Neuronal stem cell (in vitro differentiated cells): ENCODE data around the gene MOXD1.
A peak's percentile ranks its signal among the peaks of the same experiment; 100 is the strongest.

Source experiments
- DNase-seq: peaks from one replicate; pipeline ENCODE4 v3.0.0-alpha.2; 2013; ENCODE audit warnings: low spot score
- H2AFZ ChIP-seq: one replicate; pipeline ENCODE4 v1.6.1; 2013; ENCODE audit warnings: mild to moderate bottlenecking, low read length, inconsistent platforms
- H2AK5ac ChIP-seq: 2 replicates; pipeline ENCODE4 v1.6.1; 2013; ENCODE audit warnings: low read depth, mild to moderate bottlenecking, inconsistent platforms, low read length, moderate library complexity, mixed read lengths
- H2BK120ac ChIP-seq: 2 replicates; pipeline ENCODE4 v1.6.1; 2013; ENCODE audit warnings: low read depth, mild to moderate bottlenecking, inconsistent platforms, low read length, moderate library complexity, mixed read lengths
- H2BK12ac ChIP-seq: one replicate; pipeline ENCODE4 v1.6.1; 2013; ENCODE audit warnings: low read length, inconsistent platforms
- H2BK15ac ChIP-seq: 2 replicates; pipeline ENCODE4 v1.6.1; 2013; ENCODE audit warnings: mild to moderate bottlenecking, low read length, inconsistent platforms, mixed read lengths
- H2BK5ac ChIP-seq: one replicate; pipeline ENCODE4 v1.6.1; 2013; ENCODE audit warnings: inconsistent platforms, mild to moderate bottlenecking, low read length, moderate library complexity
- H3K14ac ChIP-seq: one replicate; pipeline ENCODE4 v1.6.1; 2013; ENCODE audit warnings: low read length, inconsistent platforms
- H3K18ac ChIP-seq: 2 replicates; pipeline ENCODE4 v1.6.1; 2013; ENCODE audit warnings: low read length, inconsistent platforms
- H3K23ac ChIP-seq: 2 replicates; pipeline ENCODE4 v1.6.1; 2013; ENCODE audit warnings: low read depth, mild to moderate bottlenecking, mixed read lengths, low read length, inconsistent platforms; ENCODE audit not compliant: poor library complexity
- H3K27ac ChIP-seq: replicated peaks from 3 replicates; pipeline ENCODE4 v1.5.1; 2013; ENCODE audit warnings: low read length, inconsistent platforms
- H3K27me3 ChIP-seq, 3 experiments: 2 replicates each; pipeline ENCODE4 v1.6.1; 2013; ENCODE audit warnings: low read length in 3 of 3, mild to moderate bottlenecking in 2 of 3, inconsistent platforms in 1 of 3, low read depth in 1 of 3, mixed read lengths in 1 of 3, moderate library complexity in 1 of 3; ENCODE audit not compliant: control insufficient read depth in 3 of 3, insufficient read depth in 3 of 3
- H3K36me3 ChIP-seq, 2 donors: replicated peaks in 1 of 2; 2 replicates each; pipeline ENCODE4 v1.6.1; 2013; ENCODE audit warnings: low read length in 2 of 2; ENCODE audit not compliant: control insufficient read depth in 2 of 2, insufficient read depth in 2 of 2
- H3K4ac ChIP-seq: 2 replicates; pipeline ENCODE4 v1.6.1; 2013; ENCODE audit warnings: inconsistent platforms, mild to moderate bottlenecking, low read length, moderate library complexity
- H3K4me1 ChIP-seq, 2 donors: 1 replicate in 1 of 2; 2 replicates in 1 of 2; pipeline ENCODE4 v1.6.1; 2013; ENCODE audit warnings: low read length in 2 of 2, low read depth in 1 of 2; ENCODE audit not compliant: control insufficient read depth in 2 of 2, insufficient read depth in 1 of 2
- H3K4me2 ChIP-seq: one replicate; pipeline ENCODE4 v1.6.1; 2013; ENCODE audit warnings: mild to moderate bottlenecking, low read length, inconsistent platforms; ENCODE audit not compliant: insufficient read depth, poor library complexity, severe bottlenecking
- H3K4me3 ChIP-seq, 2 donors: 2 replicates each; pipeline ENCODE4 v1.5.1; 2013; ENCODE audit warnings: low read length in 2 of 2, mild to moderate bottlenecking in 2 of 2, inconsistent platforms in 1 of 2, moderate library complexity in 1 of 2
- H3K79me1 ChIP-seq: one replicate; pipeline ENCODE4 v1.6.1; 2013; ENCODE audit warnings: low read depth, mild to moderate bottlenecking, inconsistent platforms, low read length, moderate library complexity
- H3K9ac ChIP-seq: one replicate; pipeline ENCODE4 v1.6.1; 2013; ENCODE audit warnings: mild to moderate bottlenecking, low read depth, low read length, inconsistent platforms; ENCODE audit not compliant: poor library complexity
- H3K9me3 ChIP-seq, 2 donors: replicated peaks in 1 of 2; 2 replicates each; pipeline versions ENCODE3 to v1.6.1; 2013; ENCODE audit warnings: low read length in 2 of 2, mild to moderate bottlenecking in 2 of 2, inconsistent platforms in 1 of 2, low read depth in 1 of 2, mixed read lengths in 1 of 2, moderate library complexity in 1 of 2; ENCODE audit not compliant: control insufficient read depth in 2 of 2, insufficient read depth in 1 of 2
- H4K8ac ChIP-seq: one replicate; pipeline ENCODE4 v1.6.1; 2013; ENCODE audit warnings: low read depth, mild to moderate bottlenecking, inconsistent platforms, low read length, moderate library complexity
- H4K91ac ChIP-seq: one replicate; pipeline ENCODE4 v1.6.1; 2013; ENCODE audit warnings: low read length, low read depth, mild to moderate bottlenecking, inconsistent platforms; ENCODE audit not compliant: poor library complexity
- WGBS, 2 donors: extraction: QIAGEN DNeasy Blood & Tissue Kit; methylation state at CpG; one replicate each; pipeline ENCODE4 v1.1.7; 2013; ENCODE audit warnings: missing lambda C conversion rate in 2 of 2, mixed read lengths in 1 of 2; ENCODE audit not compliant: insufficient read length in 2 of 2, insufficient replicate concordance in 1 of 2; ENCODE audit errors: extremely low coverage in 2 of 2; 5-methylcytosine and 5-hydroxymethylcytosine counted together

The MOXD1 gene

GRCh38 chr6:132285004-132285780 lies 116.1 kb downstream of the MOXD1 start:
- Histone ChIP-seq H3K4me3 (no peak overlapping the region), H2BK120ac (no peak overlapping the region), H3K27me3 (no peaks in the 10 kb centered on the region), H2AK5ac (no peak overlapping the region), H3K4ac (no peak overlapping the region), H2BK15ac (no peak overlapping the region), H3K79me1 (no peaks in the 10 kb centered on the region), H3K23ac (no peak overlapping the region), H2BK5ac (no peak overlapping the region), H3K4me2 (no peak overlapping the region), H3K18ac (no peak overlapping the region), H2AFZ (no peak overlapping the region), H4K8ac (no peak overlapping the region), H3K4me1 (peaks cover 0 to 4% of the 10 kb centered on the region in 2 donors), H3K27ac (no peak overlapping the region), H4K91ac (no peak overlapping the region), H3K36me3 (no peaks in the 10 kb centered on the region), H3K14ac (no peak overlapping the region), H3K9me3 (no peaks in the 10 kb centered on the region), H3K9ac (no peak overlapping the region), H2BK12ac (no peak overlapping the region)
- WGBS, 2 donors, result no CpG with 5 or more reads among the region's 11 CpGs
- no peak for DNase-seq

- H2BK5ac ChIP-seq, result no peak overlapping the region
- no peak overlapping the region for H3K23ac ChIP-seq
- H4K91ac ChIP-seq, result no peak overlapping the region
- no peak overlapping the region for H3K4ac ChIP-seq
- no peak overlapping the region for H3K14ac ChIP-seq
- no peak for DNase-seq
- H3K79me1 ChIP-seq, result no peaks in the 10 kb centered on the region
- peaks cover 0 to 4% of the 10 kb centered on the region in 2 donors for H3K4me1 ChIP-seq
- no peak overlapping the region for H3K18ac ChIP-seq
- no peaks in the 10 kb centered on the region for H3K9me3 ChIP-seq
- no peak overlapping the region for H2BK12ac ChIP-seq
- H2BK15ac ChIP-seq, result no peak overlapping the region
- H3K36me3 ChIP-seq, result no peaks in the 10 kb centered on the region
- H2BK120ac ChIP-seq, result no peak overlapping the region
- H3K9ac ChIP-seq, result no peak overlapping the region
- no peak overlapping the region for H2AFZ ChIP-seq
- H3K4me2 ChIP-seq, result no peak overlapping the region
- H3K4me3 ChIP-seq, result no peak overlapping the region
- H4K8ac ChIP-seq, result no peak overlapping the region
- no peaks in the 10 kb centered on the region for H3K27me3 ChIP-seq
- H3K27ac ChIP-seq, result no peak overlapping the region
- WGBS, 2 donors, result no CpG with 5 or more reads among the region's 7 CpGs
- H2AK5ac ChIP-seq, result no peak overlapping the region
Measured at GRCh38 chr6:132282696-132283095, 118.6 kb downstream of the MOXD1 start.

GRCh38 chr6:132280436-132280835 lies 120.8 kb downstream of the MOXD1 start:
- Histone ChIP-seq H2BK120ac (no peak overlapping the region), H4K8ac (no peak overlapping the region), H3K4me3 (no peak overlapping the region), H2AFZ (peak overlapping the region; percentile 45), H4K91ac (no peak overlapping the region), H3K9me3 (no peaks in the 10 kb centered on the region), H2BK5ac (no peak overlapping the region), H2BK12ac (no peak overlapping the region), H3K27me3 (no peaks in the 10 kb centered on the region), H3K36me3 (no peaks in the 10 kb centered on the region), H3K4me2 (no peak overlapping the region), H3K4me1 (peaks cover 0 to 4% of the 10 kb centered on the region in 2 donors), H3K9ac (no peak overlapping the region), H2AK5ac (no peak overlapping the region), H3K79me1 (no peaks in the 10 kb centered on the region), H3K27ac (no peak overlapping the region), H3K18ac (no peak overlapping the region), H3K23ac (no peak overlapping the region), H2BK15ac (no peak overlapping the region), H3K4ac (no peak overlapping the region), H3K14ac (no peak overlapping the region)
- WGBS, 2 donors, result no CpG with 5 or more reads among the region's 8 CpGs
- DNase-seq, result no peak

- Histone ChIP-seq H3K79me1 (no peaks in the 10 kb centered on the region), H3K36me3 (no peaks in the 10 kb centered on the region), H3K4me2 (peak overlapping the region; percentile 52), H4K91ac (no peak overlapping the region), H3K27ac (no peak overlapping the region), H2BK15ac (no peak overlapping the region), H2BK5ac (no peak overlapping the region), H3K14ac (no peak overlapping the region), H3K27me3 (no peaks in the 10 kb centered on the region), H3K9me3 (no peaks in the 10 kb centered on the region), H2BK120ac (no peak overlapping the region), H4K8ac (no peak overlapping the region), H2BK12ac (no peak overlapping the region), H3K9ac (no peak overlapping the region), H2AFZ (peak overlapping the region; percentile 93), H3K23ac (no peak overlapping the region), H3K4ac (no peak overlapping the region), H3K4me1 (peaks cover 0 to 4% of the 10 kb centered on the region in 2 donors), H3K18ac (no peak overlapping the region), H2AK5ac (no peak overlapping the region), H3K4me3 (peak overlapping the region; percentile 50 to 78)
- peak; percentile 76 for DNase-seq
- no CpG with 5 or more reads among the region's 12 CpGs for WGBS, 2 donors
Measured at GRCh38 chr6:132279592-132280139, 121.6 kb downstream of the MOXD1 start.
